Fibroblast of skin of right quadriceps (primary cell): ENCODE measurements around the gene UBE2N.
A peak's percentile ranks its signal among the peaks of the same experiment; 100 is the strongest.

Source experiments
- DNase-seq: peaks from one replicate; pipeline ENCODE4 v3.0.0-alpha.2; 2013

Gene UBE2N

GRCh38 chr12:93441617-93442410 lies at the start of gene UBE2N:
Gene UBE2N, minus strand, starts transcription at chr12:93441947. Its CDS starts 63 bp downstream, at chr12:93441884.
- DNase-seq: peak; percentile 96

GRCh38 chr12:93484315-93484981 lies 42.7 kb upstream of the UBE2N start:
- peak; percentile 11 for DNase-seq

GRCh38 chr12:93483151-93483807 lies 41.5 kb upstream of the UBE2N start:
- DNase-seq: no peak

GRCh38 chr12:93482721-93483120 lies 41.0 kb upstream of the UBE2N start:
- no peak for DNase-seq

GRCh38 chr12:93476555-93476954 lies 34.8 kb upstream of the UBE2N start:
- DNase-seq: no peak

GRCh38 chr12:93469386-93469785 lies 27.6 kb upstream of the UBE2N start:
- DNase-seq: no peak

- DNase-seq: no peak
Observed at GRCh38 chr12:93468008-93468371, 26.2 kb upstream of the UBE2N start.

GRCh38 chr12:93467351-93468007 lies 25.7 kb upstream of the UBE2N start, which contains the start of gene MRPL42:
Gene MRPL42, plus strand, starts transcription at chr12:93467514. Its CDS starts 1,772 bp downstream, at chr12:93469286.
- peak; percentile 88 for DNase-seq

- no peak for DNase-seq
Observed at GRCh38 chr12:93466625-93467350, 25.0 kb upstream of the UBE2N start.

GRCh38 chr12:93465841-93466240 lies 24.1 kb upstream of the UBE2N start:
- DNase-seq: no peak

- no peak for DNase-seq
Observed at GRCh38 chr12:93461503-93461902, 19.8 kb upstream of the UBE2N start.

GRCh38 chr12:93460902-93461301 lies 19.2 kb upstream of the UBE2N start:
- peak; percentile 25 for DNase-seq

- DNase-seq: no peak
Observed at GRCh38 chr12:93460003-93460402, 18.3 kb upstream of the UBE2N start.

- DNase-seq: no peak
Observed at GRCh38 chr12:93459097-93459496, 17.4 kb upstream of the UBE2N start.

GRCh38 chr12:93456077-93456476 lies 14.3 kb upstream of the UBE2N start:
- no peak for DNase-seq

- peak; percentile 44 for DNase-seq
Observed at GRCh38 chr12:93453633-93454032, 11.9 kb upstream of the UBE2N start.

GRCh38 chr12:93451423-93452158 lies 9.8 kb upstream of the UBE2N start:
- no peak for DNase-seq

GRCh38 chr12:93449277-93449676 lies 7.5 kb upstream of the UBE2N start:
- DNase-seq: no peak

- DNase-seq: no peak
Observed at GRCh38 chr12:93448796-93449195, 7.0 kb upstream of the UBE2N start.

- DNase-seq: no peak
Observed at GRCh38 chr12:93447555-93448290, 6.0 kb upstream of the UBE2N start.

- DNase-seq: no peak
Observed at GRCh38 chr12:93443576-93443975, 1.8 kb upstream of the UBE2N start.
